GM12874 (cell line): ENCODE results near the gene GLMP.

Experiments used
- CTCF ChIP-seq: IDR thresholded peaks from 2 replicates; pipeline ENCODE4 v1.5.1; 2011; ENCODE audit warnings: low read depth, mild to moderate bottlenecking, control low read depth, low read length, moderate library complexity; ENCODE audit not compliant: insufficient read depth

Gene GLMP

GRCh38 chr1:156276966-156277381 lies 18.5 kb downstream of the GLMP start:
- TF ChIP-seq CTCF, result no peak

- no peak for TF ChIP-seq CTCF
Measured at GRCh38 chr1:156276532-156276931, 18.9 kb downstream of the GLMP start.

- TF ChIP-seq CTCF, result no peak
Measured at GRCh38 chr1:156270314-156270713, 25.2 kb downstream of the GLMP start.

GRCh38 chr1:156268336-156268735 lies 27.1 kb downstream of the GLMP start:
- TF ChIP-seq CTCF, result no peak

GRCh38 chr1:156266051-156266450 lies 29.4 kb downstream of the GLMP start:
- no peak for TF ChIP-seq CTCF

GRCh38 chr1:156263288-156263655 lies 32.2 kb downstream of the GLMP start:
- TF ChIP-seq CTCF, result no peak

- no peak for TF ChIP-seq CTCF
Measured at GRCh38 chr1:156262461-156263287, 32.8 kb downstream of the GLMP start.
